Activated T-helper 17 cell treated with anti-CD3 and anti-CD28 coated beads, Interleukin-2, amount 50 U/mL, for 72 hours (primary cell): ENCODE results near the gene SPRR2G. TPM values are rescaled to one million over a fixed set of nuclear protein-coding genes. Genes with fewer than 3 reads are reported as not detected.
"Not testable (repeated sequence)": the region's sequence is repeated elsewhere in the genome, so short reads cannot be mapped to it uniquely, and the experiment has no call there.

Experiments used
- ATAC-seq: fragments of 150-1000 bp; cut with Tn5 transposase; replicated peaks from 2 replicates; pipeline ENCODE4 v1.10.0; 2021; ENCODE audit warnings: mild to moderate bottlenecking, moderate library complexity
- H3K27ac Mint-ChIP-seq: one replicate; pipeline ENCODE4 v1.8.0; 2022; ENCODE audit warnings: mixed read lengths
- H3K27me3 Mint-ChIP-seq: one replicate; pipeline ENCODE4 v1.8.0; 2022; ENCODE audit warnings: mixed read lengths
- H3K36me3 Mint-ChIP-seq: one replicate; pipeline ENCODE4 v1.8.0; 2022; ENCODE audit warnings: low read depth, mild to moderate bottlenecking, mixed read lengths
- H3K4me1 Mint-ChIP-seq: one replicate; pipeline ENCODE4 v1.8.0; 2022; ENCODE audit warnings: mixed read lengths
- H3K4me3 Mint-ChIP-seq: one replicate; pipeline ENCODE4 v1.8.0; 2022; ENCODE audit warnings: mild to moderate bottlenecking, mixed read lengths
- H3K9me3 Mint-ChIP-seq: one replicate; pipeline ENCODE4 v1.8.0; 2022; ENCODE audit warnings: mixed read lengths
- total RNA-seq, 2 donors: library from RNA; stranded (reverse); gene quantifications; one replicate each; pipeline ENCODE4 v1.2.3, GENCODE V29; 2022

The SPRR2G gene
- total RNA-seq, 2 donors from 2014 or later, result not detected

GRCh38 chr1:153128688-153129087 lies 22.0 kb downstream of the SPRR2G start:
- peaks cover 11% of the 10 kb centered on the region for H3K9me3 Mint-ChIP-seq
- H3K27me3 Mint-ChIP-seq, result peaks cover 34% of the 10 kb centered on the region
- H3K27ac Mint-ChIP-seq, H3K4me1 Mint-ChIP-seq, ATAC-seq, H3K4me3 Mint-ChIP-seq, H3K36me3 Mint-ChIP-seq: not testable (repeated sequence)

- peaks cover 31% of the 10 kb centered on the region for H3K27me3 Mint-ChIP-seq
- H3K4me1 Mint-ChIP-seq, result no peaks in the 10 kb centered on the region
- peaks cover 11% of the 10 kb centered on the region for H3K9me3 Mint-ChIP-seq
- H3K27ac Mint-ChIP-seq, result no peak overlapping the region
- no peak overlapping the region for H3K4me3 Mint-ChIP-seq
- H3K36me3 Mint-ChIP-seq, result no peaks in the 10 kb centered on the region
- no peak for ATAC-seq
These were observed 23.4 kb downstream of the SPRR2G start for GRCh38 chr1:153127296-153127695.

GRCh38 chr1:153125536-153125935 lies 25.2 kb downstream of the SPRR2G start:
- Mint-ChIP-seq H3K36me3 (no peaks in the 10 kb centered on the region), H3K27me3 (peaks cover 21% of the 10 kb centered on the region), H3K9me3 (peaks cover 11% of the 10 kb centered on the region), H3K4me1 (no peaks in the 10 kb centered on the region), H3K27ac (no peak overlapping the region), H3K4me3 (no peak overlapping the region)
- ATAC-seq, result no peak

DNA sequence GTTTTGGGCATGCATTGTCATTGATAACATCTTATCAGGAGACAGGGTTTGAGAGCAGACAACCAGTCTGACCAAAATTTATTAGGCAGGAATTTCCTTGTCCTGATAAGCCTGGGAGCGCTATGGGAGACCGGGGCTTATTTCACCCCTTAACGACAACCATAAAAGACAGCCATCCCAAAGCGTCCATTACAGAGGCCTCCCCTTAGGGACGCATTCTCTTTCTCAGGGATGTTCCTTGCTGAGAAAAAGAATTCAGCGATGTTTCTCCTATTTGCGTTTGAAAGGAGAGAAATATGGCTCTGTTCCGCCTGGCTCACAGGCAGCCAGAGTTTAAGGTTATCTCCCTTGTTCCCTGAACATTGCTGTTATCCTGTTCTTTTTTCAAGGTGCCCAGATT lies 26.9 kb downstream of the SPRR2G start:
- Mint-ChIP-seq H3K9me3 (peaks cover 14% of the 10 kb centered on the region), H3K27me3 (peaks cover 22% of the 10 kb centered on the region)
- H3K4me3 Mint-ChIP-seq, H3K36me3 Mint-ChIP-seq, H3K27ac Mint-ChIP-seq, H3K4me1 Mint-ChIP-seq, ATAC-seq: not testable (repeated sequence)

DNA sequence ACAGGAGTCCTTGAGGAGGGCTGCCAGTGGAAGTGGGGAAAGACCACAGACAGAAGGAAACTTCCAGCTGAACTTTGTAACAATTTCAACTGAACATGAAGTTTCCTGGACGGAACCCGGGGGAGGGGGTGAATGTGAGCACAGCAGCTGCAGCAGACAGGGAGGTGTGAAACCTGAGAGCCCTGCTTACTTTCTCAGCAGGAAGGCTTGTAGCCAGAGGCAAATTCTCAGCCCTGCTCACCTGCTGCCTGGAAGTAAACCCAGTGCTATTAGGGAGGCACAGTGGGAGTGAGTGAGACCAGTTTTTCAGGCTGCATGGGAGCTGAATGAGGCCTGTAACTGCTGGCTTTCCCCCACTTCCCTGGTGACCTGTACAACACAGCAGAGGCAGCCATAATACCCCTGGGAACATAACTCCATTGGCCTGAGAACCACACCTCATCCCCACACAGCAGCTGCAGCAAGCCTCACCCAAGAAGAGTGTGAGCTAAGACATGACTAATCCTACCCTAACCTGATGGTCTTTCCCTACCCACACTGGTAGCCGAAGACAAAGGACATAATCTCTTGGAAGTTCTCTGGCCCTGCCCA lies 27.8 kb downstream of the SPRR2G start:
- no peak for ATAC-seq
- H3K4me3 Mint-ChIP-seq, result no peak overlapping the region
- H3K27ac Mint-ChIP-seq, result no peak overlapping the region
- peaks cover 29% of the 10 kb centered on the region for H3K27me3 Mint-ChIP-seq
- H3K9me3 Mint-ChIP-seq, result peaks cover 14% of the 10 kb centered on the region
- no peaks in the 10 kb centered on the region for H3K4me1 Mint-ChIP-seq
- H3K36me3 Mint-ChIP-seq, result no peaks in the 10 kb centered on the region

DNA sequence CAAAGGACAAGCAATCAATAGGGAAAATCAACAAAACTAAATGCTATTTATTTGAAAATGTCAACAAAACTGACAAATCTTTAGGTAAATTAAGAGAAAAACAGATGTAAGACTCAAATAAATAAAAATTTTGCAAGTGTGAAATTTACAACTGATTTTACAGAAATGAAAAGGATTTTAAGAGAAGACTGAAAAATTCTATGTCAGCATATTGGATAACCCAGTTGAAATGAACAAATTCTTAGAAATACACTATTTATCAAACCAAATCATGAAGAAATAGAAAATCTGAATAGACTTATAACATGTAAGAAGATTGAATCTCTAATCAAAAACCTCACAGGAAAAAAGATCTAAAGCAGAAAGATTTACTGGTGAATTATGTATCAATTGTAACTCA lies 29.7 kb downstream of the SPRR2G start:
- peaks cover 14% of the 10 kb centered on the region for H3K9me3 Mint-ChIP-seq

DNA sequence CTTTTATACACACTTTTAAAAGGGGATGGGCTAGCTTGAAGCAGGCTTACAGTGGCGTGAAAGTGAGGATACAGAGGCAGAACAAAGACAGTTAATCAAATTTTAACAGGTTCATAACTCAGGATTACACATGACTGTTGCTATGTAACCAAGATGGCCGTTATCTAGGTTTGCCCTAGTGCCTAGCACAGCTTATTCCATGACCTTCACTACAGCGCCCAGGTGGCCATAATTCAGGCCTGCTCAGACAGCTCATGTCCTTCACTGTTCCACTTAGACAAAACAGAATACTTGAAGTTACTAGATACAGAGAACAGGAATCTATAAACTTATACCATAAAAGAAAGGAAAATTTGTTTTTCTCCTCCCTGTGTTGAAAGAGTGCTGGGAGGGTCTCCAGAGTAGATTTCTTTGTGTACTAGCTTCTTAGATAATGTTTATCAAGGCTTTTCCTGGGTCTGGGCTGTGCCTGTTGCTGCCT lies 31.2 kb downstream of the SPRR2G start:
- Mint-ChIP-seq H3K9me3 (peaks cover 3% of the 10 kb centered on the region), H3K36me3 (no peaks in the 10 kb centered on the region), H3K27ac (no peak overlapping the region), H3K4me1 (no peaks in the 10 kb centered on the region), H3K27me3 (peaks cover 42% of the 10 kb centered on the region), H3K4me3 (no peak overlapping the region)
- no peak for ATAC-seq

More for the DNA sequence above, 29.7 kb downstream of the SPRR2G start:
- Mint-ChIP-seq H3K27me3 (peaks cover 38% of the 10 kb centered on the region), H3K36me3 (no peaks in the 10 kb centered on the region), H3K4me1 (no peaks in the 10 kb centered on the region), H3K4me3 (no peak overlapping the region), H3K27ac (no peak overlapping the region)
- ATAC-seq, result no peak

GRCh38 chr1:153115264-153115663 lies 35.4 kb downstream of the SPRR2G start:
- H3K4me3 Mint-ChIP-seq, result not testable (repeated sequence)

GRCh38 chr1:153113416-153113815 lies 37.3 kb downstream of the SPRR2G start, which contains the start of gene SPRR2F:
SPRR2F (minus strand) TSS chr1:153113516; CDS start chr1:153112733, 783 bp downstream.
- Mint-ChIP-seq H3K4me3 (no peak within 1 kb of the TSS), H3K27me3 (peaks cover 27% of the 10 kb centered on the region), H3K9me3 (no peaks in the 10 kb centered on the region), H3K36me3 (no peaks in the 10 kb centered on the region), H3K4me1 (no peaks in the 10 kb centered on the region), H3K27ac (no peak within 1 kb of the TSS)
- ATAC-seq, result no peak

More at GRCh38 chr1:153115264-153115663, 35.4 kb downstream of the SPRR2G start:
- peaks cover 37% of the 10 kb centered on the region for H3K27me3 Mint-ChIP-seq
- not testable (repeated sequence) for H3K4me1 Mint-ChIP-seq, H3K9me3 Mint-ChIP-seq, H3K36me3 Mint-ChIP-seq, H3K27ac Mint-ChIP-seq, ATAC-seq

GRCh38 chr1:153112454-153112853 lies 38.2 kb downstream of the SPRR2G start:
- not testable (repeated sequence) for H3K9me3 Mint-ChIP-seq, H3K27ac Mint-ChIP-seq

GRCh38 chr1:153100245-153100644 lies 50.4 kb downstream of the SPRR2G start:
- no peak overlapping the region for H3K27ac Mint-ChIP-seq

More at GRCh38 chr1:153112454-153112853, 38.2 kb downstream of the SPRR2G start:
- H3K4me3 Mint-ChIP-seq, H3K4me1 Mint-ChIP-seq, ATAC-seq, H3K36me3 Mint-ChIP-seq: not testable (repeated sequence)
- H3K27me3 Mint-ChIP-seq, result peaks cover 20% of the 10 kb centered on the region

More at GRCh38 chr1:153100245-153100644, 50.4 kb downstream of the SPRR2G start:
- ATAC-seq, result peak; percentile 40
- H3K4me1 Mint-ChIP-seq, result no peaks in the 10 kb centered on the region
- no peaks in the 10 kb centered on the region for H3K9me3 Mint-ChIP-seq
- H3K36me3 Mint-ChIP-seq, result no peaks in the 10 kb centered on the region
- H3K27me3 Mint-ChIP-seq, result peaks cover 35% of the 10 kb centered on the region
- H3K4me3 Mint-ChIP-seq, result no peak overlapping the region

Other genes with a start within 250 kb of the SPRR2G start
- not detected for gene IVL, start 242.3 kb downstream of the SPRR2G start, total RNA-seq
- not detected for gene SPRR5, start 203.7 kb downstream of the SPRR2G start, total RNA-seq
- gene SPRR4, start 180.2 kb downstream of the SPRR2G start, total RNA-seq, result not detected
- not detected for gene SPRR1A, start 166.8 kb downstream of the SPRR2G start, total RNA-seq
- gene SPRR3, start 149.1 kb downstream of the SPRR2G start, total RNA-seq, result not detected
- not detected for gene SPRR1B, start 119.7 kb downstream of the SPRR2G start, total RNA-seq
- not detected for gene SPRR2D, start 109.8 kb downstream of the SPRR2G start, total RNA-seq
- gene SPRR2A, start 93.4 kb downstream of the SPRR2G start, total RNA-seq, result not detected
- not detected for gene SPRR2B, start 79.3 kb downstream of the SPRR2G start, total RNA-seq
- gene SPRR2E, start 56.4 kb downstream of the SPRR2G start, total RNA-seq, result not detected
- not detected for gene SPRR2F, start 37.4 kb downstream of the SPRR2G start, total RNA-seq
- gene LELP1, start 52.5 kb upstream of the SPRR2G start, total RNA-seq, result not detected
- gene PRR9, start 66.7 kb upstream of the SPRR2G start, total RNA-seq, result not detected
- not detected for gene LORICRIN, start 108.8 kb upstream of the SPRR2G start, total RNA-seq
- not detected for gene PGLYRP3, start 162.1 kb upstream of the SPRR2G start, total RNA-seq
- gene PGLYRP4, start 198.0 kb upstream of the SPRR2G start, total RNA-seq, result under 1 TPM; 0.22 to 0.26 TPM
- gene S100A9, start 207.0 kb upstream of the SPRR2G start, total RNA-seq, result under 1 TPM in 1 of 2 donors, not detected in 1; 0.66 TPM
- gene S100A12, start 224.7 kb upstream of the SPRR2G start, total RNA-seq, result not detected
- gene S100A8, start 240.2 kb upstream of the SPRR2G start, total RNA-seq, result not detected